ENCODE measurements around the gene TEPSIN.

DNA sequence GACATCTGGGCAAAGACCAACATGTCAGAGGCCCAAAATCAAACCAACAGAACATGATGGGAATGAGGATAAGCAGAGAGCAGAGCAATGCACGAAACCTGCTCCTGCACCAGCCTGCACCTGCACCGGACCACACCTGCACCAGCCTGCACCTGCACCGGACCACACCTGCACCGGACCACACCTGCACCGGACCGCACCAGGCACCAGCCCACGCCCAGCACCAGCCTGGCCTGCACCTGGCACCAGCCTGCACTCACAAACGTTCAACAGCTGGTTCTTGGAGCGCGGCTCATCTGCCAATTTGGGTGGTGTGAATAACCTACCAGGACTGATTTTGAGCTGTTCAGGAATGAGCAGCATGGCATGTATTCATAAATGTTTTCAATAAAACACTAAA lies 34.3 kb downstream of the TEPSIN start:
- TF ChIP-seq, protein P1, sequence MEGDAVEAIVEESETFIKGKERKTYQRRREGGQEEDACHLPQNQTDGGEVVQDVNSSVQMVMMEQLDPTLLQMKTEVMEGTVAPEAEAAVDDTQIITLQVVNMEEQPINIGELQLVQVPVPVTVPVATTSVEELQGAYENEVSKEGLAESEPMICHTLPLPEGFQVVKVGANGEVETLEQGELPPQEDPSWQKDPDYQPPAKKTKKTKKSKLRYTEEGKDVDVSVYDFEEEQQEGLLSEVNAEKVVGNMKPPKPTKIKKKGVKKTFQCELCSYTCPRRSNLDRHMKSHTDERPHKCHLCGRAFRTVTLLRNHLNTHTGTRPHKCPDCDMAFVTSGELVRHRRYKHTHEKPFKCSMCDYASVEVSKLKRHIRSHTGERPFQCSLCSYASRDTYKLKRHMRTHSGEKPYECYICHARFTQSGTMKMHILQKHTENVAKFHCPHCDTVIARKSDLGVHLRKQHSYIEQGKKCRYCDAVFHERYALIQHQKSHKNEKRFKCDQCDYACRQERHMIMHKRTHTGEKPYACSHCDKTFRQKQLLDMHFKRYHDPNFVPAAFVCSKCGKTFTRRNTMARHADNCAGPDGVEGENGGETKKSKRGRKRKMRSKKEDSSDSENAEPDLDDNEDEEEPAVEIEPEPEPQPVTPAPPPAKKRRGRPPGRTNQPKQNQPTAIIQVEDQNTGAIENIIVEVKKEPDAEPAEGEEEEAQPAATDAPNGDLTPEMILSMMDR (IDR thresholded peaks at IDR 0.05): no peak
- TF ChIP-seq POLR2AphosphoS5 (IDR thresholded peaks at IDR 0.05): no peak

Measured in esophagus muscularis mucosa (tissue), 3 donors.